Right ventricle myocardium inferior (tissue), 1 donor: Measurements from ENCODE around the gene PARD6G. TPM values are rescaled to one million over a fixed set of nuclear protein-coding genes. Genes with fewer than 3 reads are reported as not detected.

Experiments
- ATAC-seq: fragments of 200-7000 bp; cut with Tn5 transposase; one replicate; pipeline ENCODE4 v1.9.1; 2020; ENCODE audit warnings: mild to moderate bottlenecking, moderate library complexity
- DNase-seq: peaks from one replicate; pipeline ENCODE4 v3.0.0; 2021; ENCODE audit errors: missing footprints
- intact Hi-C: fragments of 100-400 bp; cut with DNase I; formaldehyde crosslinking; loops from one replicate; pipeline ENCODE4 v1.11.0; 2022
- total RNA-seq: library from RNA; stranded (reverse); fragmentation: NEBNext Ultra II Directional; extraction: Animal tissue kit (Norgen Biotek cat#: 25700); gene quantifications from one replicate; pipeline ENCODE4 v1.2.1, GENCODE V29; 2021
- donor health status: DM: no; HTN: yes; CAD: no; lungs with severe emphysema.

Gene PARD6G
- total RNA-seq, 1 donor from 2014 or later, result 2.1 TPM

DNA sequence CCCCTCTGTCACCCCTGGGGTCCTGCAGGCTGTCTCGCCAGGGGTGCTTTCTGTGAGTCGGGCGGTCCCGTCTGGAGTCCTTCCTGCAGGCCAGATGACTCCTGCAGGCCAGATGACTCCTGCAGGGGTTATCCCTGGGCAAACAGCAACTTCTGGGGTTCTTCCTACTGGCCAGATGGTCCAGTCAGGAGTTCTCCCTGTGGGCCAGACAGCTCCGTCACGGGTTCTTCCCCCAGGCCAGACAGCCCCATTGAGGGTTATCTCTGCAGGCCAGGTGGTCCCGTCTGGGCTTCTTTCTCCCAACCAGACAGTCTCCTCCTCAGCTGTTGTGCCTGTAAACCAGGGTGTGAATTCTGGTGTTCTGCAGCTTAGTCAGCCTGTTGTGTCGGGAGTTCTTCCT is 110.6 kb downstream of the PARD6G start:
- DNase-seq (no peak), ATAC-seq (no peak)
- intact Hi-C loops, result no loop called here

DNA sequence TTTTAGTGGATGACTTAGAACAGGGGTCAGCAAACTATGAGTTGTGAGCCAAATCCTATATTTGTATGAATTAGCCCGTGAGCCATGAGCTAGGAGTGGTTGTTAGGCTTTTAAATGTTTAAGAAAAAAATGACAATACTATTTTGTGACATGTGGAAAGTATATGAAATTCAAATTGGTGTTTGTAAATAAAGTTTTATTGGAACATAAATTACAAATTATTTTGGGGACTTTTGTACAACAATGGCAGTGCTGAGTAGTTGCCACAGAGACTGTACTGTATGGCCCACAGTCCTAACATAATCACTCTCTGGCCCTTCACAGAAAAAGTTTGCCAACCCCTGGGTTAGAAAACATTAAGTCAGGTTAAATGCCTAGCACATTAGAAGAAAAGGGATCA is 112.2 kb downstream of the PARD6G start:
- no peak for ATAC-seq
- intact Hi-C loops, result no loop called here

DNA sequence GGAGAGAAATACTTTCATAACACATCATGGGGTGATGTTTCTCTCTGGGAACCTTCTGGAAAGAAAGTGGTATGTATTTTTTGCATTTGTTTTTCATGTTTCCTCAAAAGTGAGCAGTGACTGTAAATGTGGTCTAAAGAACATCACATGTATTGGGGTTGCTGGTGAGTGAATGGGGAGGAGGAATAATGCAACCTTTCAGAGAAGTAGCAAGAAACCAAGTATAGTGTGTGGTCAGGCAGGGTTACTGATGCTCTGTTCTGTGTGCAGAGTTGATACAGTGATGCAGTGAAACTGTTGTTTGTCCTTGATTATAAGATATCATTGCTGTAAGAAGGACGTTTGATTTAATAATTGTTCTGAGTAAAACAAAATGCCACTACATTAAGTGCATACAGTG is 114.2 kb downstream of the PARD6G start:
- no peak for DNase-seq
- intact Hi-C loops, result no loop called here
- no peak for ATAC-seq

More for the DNA sequence above, 112.2 kb downstream of the PARD6G start:
- no peak for DNase-seq

DNA sequence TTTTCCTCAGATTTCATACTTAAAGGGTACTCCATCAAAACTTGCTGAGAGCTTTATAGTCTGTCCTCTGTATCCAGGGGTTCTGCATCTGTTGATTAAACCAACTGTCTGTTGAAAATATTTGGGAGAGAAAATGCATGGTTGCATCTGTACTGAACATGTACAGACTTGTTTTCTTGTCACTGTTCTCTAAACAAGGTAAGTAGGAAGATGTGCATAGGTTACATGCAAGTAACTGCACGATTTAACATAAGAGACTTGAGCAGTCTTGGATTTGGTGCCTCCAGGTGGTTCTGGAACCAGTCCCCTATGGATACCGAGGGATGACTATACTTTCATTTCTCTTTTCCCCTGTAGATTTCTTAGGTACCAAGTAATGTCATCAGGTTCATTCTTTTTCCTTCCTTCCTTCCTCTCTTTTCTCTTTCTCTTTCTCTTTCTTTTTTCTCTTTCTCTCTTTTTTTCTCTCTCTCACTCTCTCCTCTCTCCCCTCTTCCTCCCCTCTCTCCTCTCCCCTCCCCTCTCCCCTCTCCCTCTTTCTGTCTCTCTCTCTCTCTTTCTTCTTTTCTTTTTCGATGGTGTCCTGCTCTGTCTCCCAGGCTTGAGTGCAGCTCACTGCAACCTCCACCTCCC is 115.0 kb downstream of the PARD6G start:
- intact Hi-C loops, result no loop called here
- DNase-seq (no peak), ATAC-seq (no peak)

DNA sequence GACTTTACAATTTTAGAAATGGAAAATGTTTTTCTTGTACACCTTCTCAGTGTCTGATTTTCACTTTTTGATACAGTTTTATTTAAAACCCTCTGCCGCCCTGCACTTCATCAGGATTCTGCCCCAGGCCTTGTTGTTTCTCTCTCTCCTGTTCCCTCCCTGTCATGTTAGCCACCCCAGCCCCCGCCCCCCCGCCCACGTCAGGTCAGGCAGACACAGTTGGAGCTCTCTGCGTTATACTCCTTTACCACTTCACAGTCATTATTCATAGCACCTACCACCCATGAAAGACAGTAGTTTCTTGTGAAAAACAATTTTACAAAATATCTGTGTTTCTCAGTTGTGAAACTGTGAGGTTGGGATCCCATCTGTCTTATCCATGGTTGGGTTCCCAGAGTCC is 116.8 kb downstream of the PARD6G start:
- intact Hi-C loops, result no loop called here
- ATAC-seq, result no peak
- no peak for DNase-seq

DNA sequence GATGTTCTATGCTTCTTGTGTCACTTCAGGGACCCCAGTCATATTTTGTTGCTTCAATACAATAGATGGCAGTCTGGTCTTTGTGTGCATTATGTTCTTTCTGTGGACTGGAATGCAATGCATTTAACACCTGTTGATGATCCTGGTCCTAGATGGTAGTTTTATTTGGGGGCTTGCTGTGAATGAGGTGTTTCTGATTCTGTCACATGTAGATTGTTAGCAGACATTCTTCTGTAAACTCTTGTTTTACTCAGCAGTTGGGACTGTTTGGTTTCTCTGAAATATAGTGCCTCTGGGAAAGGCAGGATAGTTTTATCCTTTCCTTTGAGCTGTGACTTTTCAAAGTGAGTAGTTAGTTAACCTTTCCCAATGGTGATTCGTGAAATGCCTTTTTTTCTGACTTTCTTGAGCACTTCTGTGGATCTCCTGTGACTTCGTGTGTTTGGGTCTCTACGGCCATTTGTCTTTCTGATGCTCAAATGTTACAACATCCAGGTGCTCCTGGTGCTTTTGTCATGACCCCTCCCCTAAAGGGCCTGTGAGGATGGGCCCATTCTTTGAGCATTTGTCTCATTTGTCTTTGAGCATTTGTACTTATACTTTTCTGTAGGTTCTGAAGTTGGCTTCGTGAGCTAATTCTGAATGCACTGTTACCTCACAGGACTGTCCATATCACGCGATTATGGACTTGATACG is 117.5 kb downstream of the PARD6G start:
- ATAC-seq, result no peak
- DNase-seq, result no peak
- intact Hi-C loops, result no loop called here

DNA sequence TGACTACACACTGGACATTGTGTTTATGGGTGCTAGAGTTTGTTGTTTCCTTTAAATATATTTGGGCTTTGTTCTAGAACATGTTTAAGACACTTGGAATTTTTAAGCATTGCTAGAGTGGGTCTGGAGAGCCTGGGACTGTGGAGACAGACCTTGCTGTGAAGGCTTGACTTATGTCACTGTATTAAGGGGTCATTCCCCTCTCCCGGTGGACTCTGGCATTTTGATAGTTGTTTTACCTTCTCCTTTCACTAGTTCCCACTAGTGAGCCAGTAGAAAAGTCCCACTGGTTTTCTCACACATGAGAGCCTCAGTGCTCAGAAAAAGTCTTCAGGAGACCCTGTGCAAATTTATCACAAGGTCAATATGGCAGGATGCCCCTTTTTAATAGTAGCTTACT is 119.7 kb downstream of the PARD6G start:
- ATAC-seq (no peak), DNase-seq (no peak)
- intact Hi-C loops, result no loop called here

DNA sequence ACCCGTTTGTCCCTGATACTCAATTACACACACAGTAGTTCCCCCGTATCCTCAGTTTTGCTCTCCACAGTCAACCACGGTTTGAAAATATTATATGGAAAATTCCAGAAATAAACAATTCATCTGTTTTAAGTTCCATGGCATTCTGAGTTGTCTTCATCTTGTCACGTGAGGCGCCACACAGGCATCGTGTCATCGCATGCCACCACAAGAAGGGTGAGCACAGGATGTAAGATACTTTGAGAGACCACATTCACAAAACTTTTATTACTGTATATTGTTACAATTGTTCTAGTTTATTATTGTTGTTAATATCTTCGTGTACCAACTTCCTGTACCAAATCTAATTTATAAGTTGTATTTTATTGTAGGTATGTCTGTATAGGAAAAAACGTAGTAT is 120.5 kb downstream of the PARD6G start:
- intact Hi-C loops, result no loop called here
- no peak for ATAC-seq

DNA sequence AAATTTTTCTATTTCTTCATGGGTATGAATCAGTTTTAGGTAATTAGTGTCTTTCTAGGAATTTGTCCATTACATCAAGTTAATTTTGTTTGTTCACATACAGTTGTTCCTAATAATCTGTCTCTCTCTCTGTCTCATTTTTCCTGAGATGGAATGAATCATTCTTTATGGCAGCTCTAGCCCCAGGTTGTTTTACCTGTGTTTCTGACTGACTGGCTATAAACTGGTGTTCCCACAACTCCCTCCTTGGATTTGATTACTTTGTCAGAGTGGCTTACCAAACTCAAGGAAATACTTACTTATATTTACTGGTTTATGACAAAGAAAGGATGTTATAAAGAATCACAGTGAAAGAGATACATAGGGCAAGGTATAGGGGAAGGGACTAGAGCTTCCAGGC is 123.2 kb downstream of the PARD6G start:
- intact Hi-C loops, result no loop called here
- ATAC-seq, result no peak

More for the DNA sequence above, 120.5 kb downstream of the PARD6G start:
- DNase-seq, result no peak

DNA sequence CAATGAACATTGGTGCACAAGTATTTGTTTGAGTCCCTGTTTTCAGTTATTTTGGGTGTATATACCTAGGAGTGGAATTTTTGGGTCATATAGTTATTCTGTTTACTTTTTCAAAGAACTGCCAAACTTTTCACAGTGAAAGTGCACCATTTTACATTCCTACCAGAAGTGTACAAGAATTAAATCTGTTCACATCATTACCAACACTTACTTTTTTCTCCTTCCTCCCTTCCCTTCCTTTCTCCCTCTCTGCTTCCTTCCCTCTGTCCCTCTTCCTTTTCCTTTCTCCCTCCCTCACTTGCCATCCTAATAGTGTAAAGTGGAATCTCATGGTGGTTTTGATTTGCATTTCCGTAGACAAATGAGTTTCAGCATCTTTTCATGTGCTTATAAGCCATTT is 126.4 kb downstream of the PARD6G start:
- DNase-seq (no peak), ATAC-seq (no peak)
- intact Hi-C loops, result no loop called here

More for the DNA sequence above, 123.2 kb downstream of the PARD6G start:
- no peak for DNase-seq

DNA sequence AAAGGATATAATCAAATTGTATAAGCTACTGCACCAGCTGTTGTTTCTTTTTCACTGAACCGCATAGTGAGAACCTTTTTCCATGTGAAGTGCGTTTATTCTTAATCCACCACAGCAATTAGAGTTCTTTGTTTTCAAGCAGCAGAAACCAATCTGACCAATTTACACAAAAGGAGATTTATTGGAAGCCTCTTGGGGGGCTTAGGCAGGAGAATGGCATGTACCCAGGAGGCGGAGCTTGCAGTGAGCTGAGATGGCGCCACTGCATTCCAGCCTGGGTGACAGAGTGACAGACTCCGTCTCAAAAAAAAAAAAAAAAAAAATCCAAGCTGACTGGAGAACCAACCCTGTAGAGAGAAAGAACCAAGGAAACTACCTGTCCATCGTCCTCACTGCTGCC is 128.2 kb downstream of the PARD6G start:
- intact Hi-C loops, result no loop called here
- DNase-seq (no peak), ATAC-seq (no peak)

DNA sequence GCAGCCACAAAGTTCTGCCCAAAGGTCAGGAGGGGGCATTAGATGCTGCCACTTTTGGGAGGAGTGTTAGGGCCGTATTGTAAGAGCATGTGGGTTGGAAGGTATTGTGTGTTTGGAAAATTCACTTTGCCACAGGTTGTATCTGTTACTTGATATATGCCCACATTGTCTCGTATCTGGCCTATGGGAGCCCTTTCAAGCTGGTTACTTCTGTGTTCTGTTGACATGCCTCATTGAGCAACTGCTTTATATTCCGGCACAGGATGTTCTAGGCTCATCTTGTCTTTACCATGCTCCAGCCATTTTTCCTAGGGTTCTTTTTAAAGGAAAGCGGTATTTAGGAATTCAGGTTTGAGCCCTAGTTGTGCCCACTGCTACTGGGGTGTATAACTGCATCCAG is 132.3 kb downstream of the PARD6G start:
- intact Hi-C loops, result no loop called here
- DNase-seq, result no peak
- no peak for ATAC-seq

DNA sequence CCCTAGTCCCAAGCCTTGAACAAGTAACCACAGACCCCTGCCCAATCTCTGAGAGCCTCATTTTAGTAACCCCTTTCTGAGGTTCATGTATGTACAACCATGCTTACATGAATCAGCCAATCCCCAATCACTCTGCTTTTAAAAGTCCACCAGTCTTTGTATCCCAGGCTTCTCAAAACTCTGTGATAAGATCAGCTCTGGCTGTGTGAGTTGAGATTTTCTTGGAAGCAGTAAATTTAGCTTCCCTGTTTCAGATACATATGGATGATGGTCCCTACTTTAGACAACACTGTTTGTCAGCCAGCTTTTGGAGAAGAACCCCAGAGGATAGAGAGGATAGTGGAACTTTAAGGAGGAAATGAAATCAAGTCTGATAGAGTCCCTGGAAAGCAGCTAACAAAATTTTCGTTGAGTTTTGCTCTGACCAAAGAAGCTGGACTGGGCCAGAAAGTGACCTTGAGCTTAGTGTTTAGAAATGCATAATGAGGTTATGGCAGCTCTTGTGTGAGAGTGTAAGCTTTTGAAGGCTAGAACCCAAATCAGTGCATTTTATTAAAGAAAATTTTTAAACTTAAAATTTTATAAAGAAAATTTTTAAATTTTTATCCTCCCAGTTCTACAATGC is 134.6 kb downstream of the PARD6G start:
- DNase-seq (no peak), ATAC-seq (no peak)
- intact Hi-C loops, result no loop called here

DNA sequence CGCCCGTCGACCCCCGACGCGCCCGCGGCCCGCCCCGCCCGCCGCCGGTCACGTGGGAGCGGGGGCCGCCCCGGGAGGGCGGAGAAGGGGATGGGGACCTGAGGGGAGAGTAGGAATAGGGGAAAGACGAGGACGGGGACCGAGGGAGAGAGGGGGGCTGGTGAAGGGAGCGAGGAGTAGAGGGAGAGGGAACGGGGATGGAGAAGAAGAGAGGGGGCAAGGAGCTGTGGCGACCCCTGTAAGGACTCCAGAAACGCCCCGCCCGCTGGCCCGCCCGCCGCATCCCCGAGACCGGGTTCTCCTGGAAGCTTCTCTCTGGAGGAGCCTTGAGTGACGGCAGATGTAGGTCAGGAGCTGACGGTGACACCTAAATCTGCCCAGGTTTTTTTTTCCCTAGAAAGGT is 137.6 kb downstream of the PARD6G start:
- peak; percentile 29 for ATAC-seq
- DNase-seq, result no peak
- intact Hi-C loops, result loop anchor here (5.0 kb wide), 2 partner anchors 72 to 122 kb away; partner anchors contain the start of gene TXNL4A

DNA sequence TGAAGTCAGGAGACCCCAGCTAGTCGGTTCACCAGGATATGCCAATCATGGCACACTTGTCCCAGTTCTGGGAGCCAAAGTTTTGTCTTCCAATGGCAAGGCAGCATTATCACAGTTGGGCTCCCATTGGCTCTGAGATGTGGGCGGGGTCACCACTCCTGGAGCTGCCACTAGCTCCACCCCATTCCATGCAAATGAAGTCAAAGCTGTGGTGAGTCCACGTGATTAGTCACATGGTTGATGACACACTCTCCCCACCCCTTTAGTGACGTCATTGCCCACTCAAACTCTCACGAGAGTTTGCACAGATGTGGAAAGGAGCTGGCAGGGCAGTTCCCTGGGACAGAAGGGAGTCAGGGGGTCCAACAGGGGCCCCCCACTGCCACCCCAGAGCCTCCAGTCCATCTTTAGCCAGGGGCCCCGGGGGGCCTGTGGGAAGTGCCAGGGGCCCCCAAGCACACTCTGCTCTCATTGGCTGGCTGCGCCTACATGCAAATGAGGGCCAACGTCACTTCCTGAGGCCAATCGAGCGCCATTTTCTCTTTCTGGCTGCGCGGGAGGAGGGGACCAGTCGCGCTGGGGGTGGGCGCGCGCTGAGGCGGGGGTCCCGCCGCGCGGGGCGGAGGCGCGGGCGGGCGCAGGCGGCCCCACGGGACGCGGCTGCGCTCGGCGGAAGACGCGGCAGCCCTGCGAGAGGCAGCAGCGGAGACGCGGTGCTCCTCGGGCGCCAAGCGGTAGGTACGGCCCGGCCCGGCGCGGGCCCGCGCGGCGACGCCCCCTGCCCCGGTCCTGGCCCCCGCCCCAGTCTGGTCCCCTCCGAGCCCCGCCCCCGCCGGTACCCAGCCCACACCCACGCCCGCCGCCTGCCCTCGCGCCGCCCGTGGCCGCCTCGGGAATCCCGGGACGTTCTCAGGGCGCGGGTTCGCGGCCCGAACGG is 138.3 kb downstream of the PARD6G start, which contains the start of gene ADNP2:
Gene ADNP2 (plus strand): TSS at position 524 of the 937 bp plus-strand sequence. CDS start 8,281 bp downstream, outside the sequence.
- DNase-seq (peak; percentile 84), ATAC-seq (peak; percentile 89)
- intact Hi-C loops, result loop anchor here (5.0 kb wide), 2 partner anchors 72 to 122 kb away; partner anchors contain the start of gene TXNL4A

DNA sequence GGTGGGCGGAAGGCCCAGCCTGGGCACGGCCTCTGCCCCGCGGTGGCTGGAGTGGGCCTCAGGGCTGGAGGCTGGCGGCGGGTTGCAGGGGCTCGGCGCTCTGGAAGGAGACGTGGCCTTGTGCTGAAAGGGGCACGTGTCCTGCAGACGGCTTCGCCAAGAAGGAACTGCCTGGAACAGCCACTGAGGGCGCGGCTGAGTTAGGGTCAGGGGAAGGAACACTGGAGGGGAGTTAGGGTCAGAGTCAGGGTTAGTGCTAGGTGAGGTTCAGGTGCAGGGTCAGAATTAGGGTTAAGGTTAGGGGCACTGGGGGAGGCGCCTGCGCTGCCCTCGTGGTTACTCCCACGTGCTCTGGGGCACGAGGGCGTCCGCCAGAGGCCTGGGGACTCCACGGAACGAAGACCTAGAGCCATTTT is 139.2 kb downstream of the PARD6G start:
- no peak for ATAC-seq
- intact Hi-C loops, result loop anchor here (5.0 kb wide), 2 partner anchors 71 to 121 kb away; partner anchors contain the start of gene TXNL4A
- DNase-seq, result peak; percentile 74

DNA sequence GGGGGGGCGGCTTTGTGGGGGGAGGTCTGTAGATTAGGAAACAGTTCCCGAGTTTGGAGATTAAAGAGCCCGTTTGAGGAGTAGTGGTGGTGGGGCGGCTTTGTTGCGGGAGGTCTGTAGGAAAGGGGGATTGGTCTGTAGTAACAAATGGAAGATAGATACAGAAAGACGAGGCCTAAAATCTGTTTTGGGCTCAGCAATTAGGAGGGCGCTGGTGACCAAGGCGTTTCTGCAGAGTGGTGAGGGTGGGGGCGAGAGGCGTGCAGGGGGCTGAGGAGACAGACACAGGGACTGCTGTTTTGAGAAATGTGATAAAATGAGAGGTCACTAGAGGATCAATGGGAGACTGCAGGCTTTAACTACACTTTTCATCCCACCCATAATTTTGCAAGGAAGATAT is 139.9 kb downstream of the PARD6G start:
- DNase-seq, result no peak
- no peak for ATAC-seq
- intact Hi-C loops, result loop anchor here (5.0 kb wide), 2 partner anchors 70 to 120 kb away; partner anchors contain the start of gene TXNL4A
